Left ventricle myocardium inferior (tissue), 1 donor: ENCODE measurements around the gene CSNK1D. TPM values are rescaled to one million over a fixed set of nuclear protein-coding genes. Genes with fewer than 3 reads are reported as not detected.
A peak's percentile ranks its signal among the peaks of the same experiment; 100 is the strongest.

Experiments used
- DNase-seq: peaks from one replicate; pipeline ENCODE4 v3.0.0-alpha.2; 2020
- H3K27ac ChIP-seq: fragments of 200-600 bp; replicated peaks from 2 replicates; pipeline ENCODE4 v1.8.0; 2021
- H3K27me3 ChIP-seq: fragments of 200-600 bp; 2 replicates; pipeline ENCODE4 v1.8.0; 2021; ENCODE audit warnings: low read depth
- H3K36me3 ChIP-seq: fragments of 200-600 bp; 2 replicates; pipeline ENCODE4 v1.8.0; 2021
- H3K4me1 ChIP-seq: fragments of 200-600 bp; 2 replicates; pipeline ENCODE4 v1.8.0; 2021
- H3K4me3 ChIP-seq: fragments of 200-600 bp; 2 replicates; pipeline ENCODE4 v1.8.0; 2021; ENCODE audit warnings: mild to moderate bottlenecking, moderate library complexity
- H3K9me3 ChIP-seq: fragments of 200-600 bp; replicated peaks from 2 replicates; pipeline ENCODE4 v1.8.0; 2021
- CTCF ChIP-seq: fragments of 200-600 bp; IDR thresholded peaks from 2 replicates; pipeline ENCODE4 v1.8.0; 2021; ENCODE audit warnings: antibody characterized with exemption, mild to moderate bottlenecking, borderline replicate concordance
- intact Hi-C: fragments of 100-400 bp; cut with micrococcal nuclease; formaldehyde crosslinking; loops from one replicate; pipeline ENCODE4 v1.11.0; 2022
- total RNA-seq: library from RNA; stranded (reverse); fragmentation: NEBNext Ultra II Directional; extraction: Animal tissue kit (Norgen Biotek cat#: 25700); gene quantifications from one replicate; pipeline ENCODE4 v1.2.1, GENCODE V29; 2021
- donor health status: DM: no; HTN: yes; CAD: no; lungs with severe emphysema.

CSNK1D gene
- total RNA-seq, 1 donor from 2014 or later = 61.8 TPM

DNA sequence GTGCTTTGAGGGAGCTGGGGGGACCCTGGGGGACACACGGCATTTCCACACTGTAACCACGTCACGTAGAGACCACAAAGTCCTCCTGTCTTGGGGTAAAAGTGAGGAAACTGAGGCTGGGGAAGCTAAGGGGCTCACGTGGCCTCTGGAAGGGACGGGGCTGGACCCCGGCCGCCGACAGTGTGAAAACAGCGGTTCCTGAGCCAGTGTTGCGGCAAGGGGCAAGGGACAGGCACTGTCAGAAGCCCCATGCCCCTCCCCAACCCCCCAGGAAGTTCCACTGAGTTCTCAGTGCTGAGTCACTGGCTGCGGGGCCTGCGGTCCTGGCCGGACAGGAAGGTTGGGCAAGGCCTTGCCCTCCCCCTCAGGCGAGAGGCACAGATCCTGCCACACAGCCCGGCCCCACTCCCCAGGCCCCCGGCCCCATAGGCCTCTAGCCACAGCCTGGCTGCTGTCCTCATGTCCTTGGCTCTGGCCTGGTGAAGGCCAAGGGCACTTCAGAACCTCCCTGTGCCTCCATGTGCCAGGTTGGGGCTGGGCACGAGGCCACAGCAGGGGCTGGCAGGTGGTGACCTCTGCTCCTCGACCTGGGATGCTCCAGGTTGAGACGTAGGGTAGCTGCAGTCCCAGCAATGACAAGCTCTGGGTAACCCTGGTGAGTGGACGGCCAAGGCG is 55.8 kb downstream of the CSNK1D start:
- peak; percentile 60 for DNase-seq
- no peak for TF ChIP-seq CTCF
- no peaks in the 10 kb centered on the region for H3K9me3 ChIP-seq
- H3K4me1 ChIP-seq = peaks cover 40% of the 10 kb centered on the region
- no peak overlapping the region for H3K4me3 ChIP-seq
- no peaks in the 10 kb centered on the region for H3K27me3 ChIP-seq
- H3K27ac ChIP-seq = peak overlapping the region; percentile 67
- no peaks in the 10 kb centered on the region for H3K36me3 ChIP-seq
- intact Hi-C loops = no loop called here

DNA sequence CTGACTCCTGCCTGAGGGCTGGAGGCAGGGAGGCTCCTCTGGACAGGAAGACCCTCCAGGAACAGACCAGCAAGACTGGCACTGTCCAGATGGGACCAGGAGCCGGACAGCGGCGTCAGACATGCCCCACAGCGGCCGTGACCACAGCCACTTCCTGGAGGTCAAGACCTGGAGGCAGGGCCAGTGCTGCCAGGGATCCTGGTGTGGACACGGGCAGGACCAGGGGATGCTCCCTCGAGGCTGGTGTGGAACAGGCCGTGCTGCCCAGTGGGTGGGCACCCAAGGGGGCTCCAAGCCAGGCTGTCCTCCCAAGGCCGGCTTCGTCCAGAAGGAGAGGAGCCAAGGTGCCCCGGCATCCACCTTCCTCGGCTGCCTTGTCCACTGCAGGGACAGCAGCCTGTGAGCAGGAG is 56.4 kb downstream of the CSNK1D start:
- H3K9me3 ChIP-seq = no peaks in the 10 kb centered on the region
- intact Hi-C loops = no loop called here
- H3K27me3 ChIP-seq = no peaks in the 10 kb centered on the region
- DNase-seq = no peak
- peak overlapping the region; percentile 67 for H3K27ac ChIP-seq
- TF ChIP-seq CTCF = no peak
- no peaks in the 10 kb centered on the region for H3K36me3 ChIP-seq
- H3K4me1 ChIP-seq = peaks cover 45% of the 10 kb centered on the region
- H3K4me3 ChIP-seq = no peak overlapping the region

DNA sequence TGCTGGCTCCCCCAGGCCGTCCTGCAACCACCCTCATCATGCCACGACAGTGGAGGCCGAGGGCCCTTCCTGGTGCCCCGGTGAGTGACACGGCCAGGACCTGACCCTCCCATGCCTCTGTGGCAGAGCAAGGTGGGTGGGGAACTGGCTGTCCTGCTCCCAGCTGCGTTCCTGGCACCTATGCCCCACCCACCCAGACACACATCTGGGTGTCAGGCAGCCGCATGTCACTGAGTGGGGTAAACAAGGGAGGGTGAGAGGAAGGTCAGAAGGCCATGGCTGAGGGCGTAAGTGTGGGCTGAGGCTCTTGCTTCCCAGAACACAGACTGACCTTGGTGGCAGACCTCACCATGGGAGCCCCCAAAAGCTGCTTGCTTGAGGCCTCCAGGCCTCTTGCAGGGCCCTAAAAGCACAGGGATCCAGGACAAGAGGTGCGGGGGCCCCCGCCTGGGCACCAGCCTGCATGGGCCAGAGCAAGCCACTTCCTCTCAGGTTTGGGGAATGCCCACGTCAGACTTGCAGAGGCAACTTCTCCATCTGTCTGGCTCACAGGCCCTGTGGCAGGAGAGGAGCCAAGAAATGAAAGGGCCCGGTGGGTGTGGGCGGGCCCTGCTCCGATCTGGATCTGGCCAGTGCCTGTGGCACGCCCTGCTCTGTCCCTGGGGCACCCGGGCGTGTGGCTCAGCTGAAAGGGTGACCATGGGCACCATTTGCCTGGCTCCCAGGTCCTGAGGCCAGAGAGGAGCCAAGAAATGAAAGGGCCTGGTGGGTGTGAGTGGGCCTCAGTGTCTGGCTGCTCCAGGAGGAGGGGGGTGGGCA is 57.0 kb downstream of the CSNK1D start:
- intact Hi-C loops = no loop called here
- TF ChIP-seq CTCF = no peak
- Histone ChIP-seq H3K4me3 (no peak overlapping the region), H3K27ac (peak overlapping the region; percentile 67), H3K9me3 (no peaks in the 10 kb centered on the region), H3K4me1 (peaks cover 51% of the 10 kb centered on the region), H3K36me3 (no peaks in the 10 kb centered on the region), H3K27me3 (no peaks in the 10 kb centered on the region)
- peak; percentile 66 for DNase-seq

- intact Hi-C loops = no loop called here
- no peak for TF ChIP-seq CTCF
- peaks cover 53% of the 10 kb centered on the region for H3K4me1 ChIP-seq
- no peaks in the 10 kb centered on the region for H3K36me3 ChIP-seq
- no peaks in the 10 kb centered on the region for H3K9me3 ChIP-seq
- no peak overlapping the region for H3K4me3 ChIP-seq
- no peaks in the 10 kb centered on the region for H3K27me3 ChIP-seq
- peak overlapping the region; percentile 67 for H3K27ac ChIP-seq
- no peak for DNase-seq
Observed at GRCh38 chr17:82215972-82216300, 57.6 kb downstream of the CSNK1D start.

DNA sequence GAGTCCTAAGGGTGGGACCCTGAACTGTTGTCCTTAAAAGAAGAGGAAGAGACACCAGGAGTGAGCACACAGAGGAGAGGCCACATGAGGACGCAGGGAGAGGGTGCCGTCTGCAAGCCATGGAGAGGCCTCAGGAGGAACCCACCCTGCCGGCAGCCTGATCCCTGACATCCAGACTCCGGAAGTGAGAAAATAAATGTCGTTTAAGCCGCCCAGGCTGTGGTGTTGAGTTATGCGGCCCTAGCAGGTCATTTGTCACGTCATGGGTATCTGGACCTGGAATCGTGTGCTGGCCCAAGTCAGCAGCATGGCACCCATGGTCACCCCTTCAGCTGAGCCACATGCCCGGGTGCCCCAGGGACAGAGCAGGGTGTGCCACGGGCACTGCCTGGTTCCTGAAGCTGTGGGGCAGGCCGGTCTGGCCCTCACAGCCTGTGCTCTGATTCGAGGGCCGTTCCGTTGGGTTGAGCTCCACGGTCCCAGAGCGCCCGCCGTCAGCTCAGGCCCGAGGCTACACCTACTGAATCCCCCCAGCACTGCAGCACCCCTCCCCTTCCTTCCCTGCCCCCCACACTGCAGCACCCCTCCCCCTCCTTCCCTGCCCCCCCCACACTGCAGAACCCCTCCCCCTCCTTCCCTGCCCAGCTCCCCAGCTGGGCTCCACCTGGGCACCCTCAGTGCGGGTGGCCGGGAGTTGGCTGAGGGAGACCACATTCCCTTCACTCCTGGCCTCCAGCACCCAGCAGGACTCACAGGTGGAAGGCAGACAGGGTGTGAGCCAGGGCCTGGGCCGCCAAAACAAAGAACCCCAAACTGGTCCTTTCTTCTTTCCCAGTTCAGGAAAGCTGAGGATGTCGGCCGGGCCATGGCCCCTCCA is 58.2 kb downstream of the CSNK1D start:
- peaks cover 53% of the 10 kb centered on the region for H3K4me1 ChIP-seq
- TF ChIP-seq CTCF = no peak
- no peak overlapping the region for H3K27ac ChIP-seq
- no peaks in the 10 kb centered on the region for H3K27me3 ChIP-seq
- no peaks in the 10 kb centered on the region for H3K9me3 ChIP-seq
- DNase-seq = no peak
- no peak overlapping the region for H3K4me3 ChIP-seq
- intact Hi-C loops = no loop called here
- no peaks in the 10 kb centered on the region for H3K36me3 ChIP-seq
